Stimulated activated naive CD8-positive, alpha-beta T cell treated with anti-CD3 and anti-CD28 coated beads, Interleukin-15, amount 100 ng/mL, for 72 hours (primary cell): ENCODE measurements around the gene SLC12A2.
A peak's percentile ranks its signal among the peaks of the same experiment; 100 is the strongest.

Source experiments
- ATAC-seq: fragments of 150-1000 bp; cut with Tn5 transposase; 2 replicates; pipeline ENCODE4 v1.10.0; 2021; ENCODE audit warnings: mild to moderate bottlenecking, moderate library complexity
- DNase-seq, 2 donors: peaks; one replicate each; pipeline ENCODE4 v3.0.0; 2021 to 2022
- H3K27ac Mint-ChIP-seq, 2 donors: one replicate each; pipeline ENCODE4 v1.8.0; 2022; ENCODE audit warnings: mild to moderate bottlenecking in 2 of 2, mixed read lengths in 2 of 2, moderate library complexity in 2 of 2
- H3K27me3 Mint-ChIP-seq: one replicate; pipeline ENCODE4 v1.8.0; 2022; ENCODE audit warnings: mixed read lengths
- H3K4me1 Mint-ChIP-seq: one replicate; pipeline ENCODE4 v1.8.0; 2022; ENCODE audit warnings: mild to moderate bottlenecking, mixed read lengths
- H3K4me3 Mint-ChIP-seq, 2 donors: one replicate each; pipeline ENCODE4 v1.8.0; 2022; ENCODE audit warnings: mild to moderate bottlenecking in 2 of 2, mixed read lengths in 2 of 2, moderate library complexity in 1 of 2
- H3K9me3 Mint-ChIP-seq, 2 donors: one replicate each; pipeline ENCODE4 v1.8.0; 2022; ENCODE audit warnings: mixed read lengths in 2 of 2

The SLC12A2 gene

GRCh38 chr5:128121651-128122050 lies 38.1 kb downstream of the SLC12A2 start:
- ATAC-seq, result no peak
- Mint-ChIP-seq H3K4me3 (no peak overlapping the region), H3K4me1 (no peaks in the 10 kb centered on the region), H3K27ac (no peak overlapping the region), H3K27me3 (no peaks in the 10 kb centered on the region), H3K9me3 (peaks cover 0 to 5% of the 10 kb centered on the region in 2 donors)
- DNase-seq, result no peak

- DNase-seq (no peak), ATAC-seq (no peak)
- no peaks in the 10 kb centered on the region for H3K27me3 Mint-ChIP-seq
- no peaks in the 10 kb centered on the region for H3K4me1 Mint-ChIP-seq
- peaks cover 0 to 2% of the 10 kb centered on the region in 2 donors for H3K9me3 Mint-ChIP-seq
- H3K27ac Mint-ChIP-seq, result no peak overlapping the region
- no peak overlapping the region for H3K4me3 Mint-ChIP-seq
Measured at GRCh38 chr5:128123936-128124335, 40.4 kb downstream of the SLC12A2 start.

GRCh38 chr5:128126241-128126640 lies 42.7 kb downstream of the SLC12A2 start:
- H3K9me3 Mint-ChIP-seq, result no peaks in the 10 kb centered on the region
- H3K27me3 Mint-ChIP-seq, result no peaks in the 10 kb centered on the region
- no peak overlapping the region for H3K27ac Mint-ChIP-seq
- DNase-seq, result no peak
- ATAC-seq, result no peak
- H3K4me1 Mint-ChIP-seq, result no peaks in the 10 kb centered on the region
- H3K4me3 Mint-ChIP-seq, result no peak overlapping the region

GRCh38 chr5:128132499-128132898 lies 48.9 kb downstream of the SLC12A2 start:
- no peak overlapping the region for H3K4me3 Mint-ChIP-seq
- no peaks in the 10 kb centered on the region for H3K27me3 Mint-ChIP-seq
- DNase-seq, result no peak
- H3K4me1 Mint-ChIP-seq, result no peaks in the 10 kb centered on the region
- H3K27ac Mint-ChIP-seq, result no peak overlapping the region
- H3K9me3 Mint-ChIP-seq, result no peaks in the 10 kb centered on the region
- ATAC-seq, result no peak

GRCh38 chr5:128135286-128135685 lies 51.7 kb downstream of the SLC12A2 start:
- Mint-ChIP-seq H3K27me3 (no peaks in the 10 kb centered on the region), H3K27ac (no peak overlapping the region), H3K9me3 (no peaks in the 10 kb centered on the region), H3K4me3 (no peak overlapping the region), H3K4me1 (no peaks in the 10 kb centered on the region)
- ATAC-seq (no peak), DNase-seq (no peak)

GRCh38 chr5:128143911-128144310 lies 60.3 kb downstream of the SLC12A2 start:
- Mint-ChIP-seq H3K4me1 (no peaks in the 10 kb centered on the region), H3K27ac (no peak overlapping the region), H3K27me3 (no peaks in the 10 kb centered on the region), H3K4me3 (no peak overlapping the region), H3K9me3 (no peaks in the 10 kb centered on the region)
- ATAC-seq, result no peak
- no peak for DNase-seq

- H3K4me3 Mint-ChIP-seq, result no peak overlapping the region
- H3K9me3 Mint-ChIP-seq, result no peaks in the 10 kb centered on the region
- H3K27me3 Mint-ChIP-seq, result no peaks in the 10 kb centered on the region
- H3K27ac Mint-ChIP-seq, result peak overlapping the region in 1 of 2 donors; percentile 26
- no peaks in the 10 kb centered on the region for H3K4me1 Mint-ChIP-seq
- ATAC-seq (no peak), DNase-seq (no peak)
Measured at GRCh38 chr5:128144491-128144890, 60.9 kb downstream of the SLC12A2 start.

GRCh38 chr5:128146671-128147070 lies 63.1 kb downstream of the SLC12A2 start:
- no peaks in the 10 kb centered on the region for H3K4me1 Mint-ChIP-seq
- no peak for ATAC-seq

GRCh38 chr5:128154943-128155342 lies 71.4 kb downstream of the SLC12A2 start:
- DNase-seq, result no peak
- Mint-ChIP-seq H3K9me3 (no peaks in the 10 kb centered on the region), H3K27ac (peak overlapping the region in 1 of 2 donors; percentile 15), H3K27me3 (no peaks in the 10 kb centered on the region), H3K4me1 (no peaks in the 10 kb centered on the region), H3K4me3 (no peak overlapping the region)
- ATAC-seq, result no peak

More at GRCh38 chr5:128146671-128147070, 63.1 kb downstream of the SLC12A2 start:
- H3K27me3 Mint-ChIP-seq, result no peaks in the 10 kb centered on the region
- H3K4me3 Mint-ChIP-seq, result no peak overlapping the region
- no peak overlapping the region for H3K27ac Mint-ChIP-seq
- no peak for DNase-seq
- H3K9me3 Mint-ChIP-seq, result no peaks in the 10 kb centered on the region

GRCh38 chr5:128155776-128156175 lies 72.2 kb downstream of the SLC12A2 start:
- no peaks in the 10 kb centered on the region for H3K4me1 Mint-ChIP-seq
- ATAC-seq, result no peak
- no peaks in the 10 kb centered on the region for H3K27me3 Mint-ChIP-seq
- no peak overlapping the region for H3K4me3 Mint-ChIP-seq
- no peaks in the 10 kb centered on the region for H3K9me3 Mint-ChIP-seq
- DNase-seq, result no peak
- no peak overlapping the region for H3K27ac Mint-ChIP-seq

GRCh38 chr5:128156521-128156920 lies 73.0 kb downstream of the SLC12A2 start:
- no peaks in the 10 kb centered on the region for H3K4me1 Mint-ChIP-seq
- no peak overlapping the region for H3K27ac Mint-ChIP-seq
- H3K27me3 Mint-ChIP-seq, result no peaks in the 10 kb centered on the region
- no peak overlapping the region for H3K4me3 Mint-ChIP-seq
- DNase-seq (no peak), ATAC-seq (no peak)
- no peaks in the 10 kb centered on the region for H3K9me3 Mint-ChIP-seq

- DNase-seq, result no peak
- Mint-ChIP-seq H3K4me3 (no peak overlapping the region), H3K27me3 (no peaks in the 10 kb centered on the region), H3K4me1 (no peaks in the 10 kb centered on the region), H3K27ac (no peak overlapping the region), H3K9me3 (no peaks in the 10 kb centered on the region)
- no peak for ATAC-seq
Measured at GRCh38 chr5:128158342-128158741, 74.8 kb downstream of the SLC12A2 start.

GRCh38 chr5:128163991-128164390 lies 80.4 kb downstream of the SLC12A2 start:
- H3K4me3 Mint-ChIP-seq, result no peak overlapping the region

GRCh38 chr5:128169401-128170017 lies 85.9 kb downstream of the SLC12A2 start:
- Mint-ChIP-seq H3K27me3 (no peaks in the 10 kb centered on the region), H3K9me3 (no peaks in the 10 kb centered on the region), H3K4me1 (no peaks in the 10 kb centered on the region), H3K27ac (no peak overlapping the region), H3K4me3 (no peak overlapping the region)
- DNase-seq, result no peak
- no peak for ATAC-seq

More at GRCh38 chr5:128163991-128164390, 80.4 kb downstream of the SLC12A2 start:
- Mint-ChIP-seq H3K4me1 (no peaks in the 10 kb centered on the region), H3K27me3 (no peaks in the 10 kb centered on the region), H3K9me3 (no peaks in the 10 kb centered on the region), H3K27ac (no peak overlapping the region)
- DNase-seq (no peak), ATAC-seq (no peak)

- no peak overlapping the region for H3K4me3 Mint-ChIP-seq
- no peaks in the 10 kb centered on the region for H3K4me1 Mint-ChIP-seq
- H3K27me3 Mint-ChIP-seq, result no peaks in the 10 kb centered on the region
- H3K27ac Mint-ChIP-seq, result no peak overlapping the region
- no peak for DNase-seq
- no peaks in the 10 kb centered on the region for H3K9me3 Mint-ChIP-seq
- no peak for ATAC-seq
Measured at GRCh38 chr5:128172102-128172501, 88.5 kb downstream of the SLC12A2 start.

GRCh38 chr5:128174951-128175350 lies 91.4 kb downstream of the SLC12A2 start:
- H3K4me3 Mint-ChIP-seq, result no peak overlapping the region
- no peak for ATAC-seq
- H3K27ac Mint-ChIP-seq, result no peak overlapping the region
- H3K4me1 Mint-ChIP-seq, result no peaks in the 10 kb centered on the region
- no peaks in the 10 kb centered on the region for H3K9me3 Mint-ChIP-seq
- no peak for DNase-seq
- H3K27me3 Mint-ChIP-seq, result no peaks in the 10 kb centered on the region

- Mint-ChIP-seq H3K4me3 (no peak overlapping the region), H3K27ac (no peak overlapping the region), H3K4me1 (peaks cover 16% of the 10 kb centered on the region), H3K27me3 (no peaks in the 10 kb centered on the region), H3K9me3 (no peaks in the 10 kb centered on the region)
- DNase-seq (no peak), ATAC-seq (no peak)
Measured at GRCh38 chr5:128192368-128192767, 108.8 kb downstream of the SLC12A2 start.
